ENCODE data around the gene TRERF1.

DNA sequence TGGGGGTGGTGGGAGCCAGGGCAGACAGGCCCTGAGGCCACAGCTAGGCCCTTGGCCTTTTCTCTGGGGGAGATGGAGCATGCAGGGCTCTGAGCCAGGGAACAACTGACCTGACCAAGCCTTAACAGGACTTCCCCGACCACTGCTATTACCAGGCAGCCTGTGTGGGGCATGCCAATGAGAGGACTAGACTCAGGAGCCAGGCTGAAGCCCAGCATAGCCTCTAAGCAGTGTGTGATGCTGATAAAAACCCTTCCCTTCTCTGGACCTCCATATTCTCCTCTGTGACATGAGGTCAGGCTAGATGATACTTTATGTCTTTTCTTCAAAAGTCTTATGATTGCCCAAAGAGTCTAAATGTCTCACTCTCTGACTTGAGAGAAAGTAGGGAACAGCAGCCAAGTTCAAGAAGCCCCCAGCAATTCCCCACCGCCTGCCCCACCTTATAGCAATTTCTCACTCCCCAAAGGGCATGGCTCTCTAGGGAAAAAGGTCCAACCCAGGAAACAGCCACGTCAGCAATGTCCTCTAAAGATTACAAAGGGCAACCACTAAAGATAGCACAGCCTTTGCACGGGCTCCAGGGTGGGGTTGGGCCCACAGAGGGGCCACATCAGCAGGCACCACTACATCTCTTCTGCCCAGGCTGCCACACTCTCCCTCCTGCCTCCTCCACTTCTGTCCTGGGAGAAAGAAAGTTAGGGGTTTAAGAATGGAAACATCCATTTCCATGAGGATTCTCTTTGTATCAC lies 71.3 kb downstream of the TRERF1 start:
- TF ChIP-seq, protein P1, sequence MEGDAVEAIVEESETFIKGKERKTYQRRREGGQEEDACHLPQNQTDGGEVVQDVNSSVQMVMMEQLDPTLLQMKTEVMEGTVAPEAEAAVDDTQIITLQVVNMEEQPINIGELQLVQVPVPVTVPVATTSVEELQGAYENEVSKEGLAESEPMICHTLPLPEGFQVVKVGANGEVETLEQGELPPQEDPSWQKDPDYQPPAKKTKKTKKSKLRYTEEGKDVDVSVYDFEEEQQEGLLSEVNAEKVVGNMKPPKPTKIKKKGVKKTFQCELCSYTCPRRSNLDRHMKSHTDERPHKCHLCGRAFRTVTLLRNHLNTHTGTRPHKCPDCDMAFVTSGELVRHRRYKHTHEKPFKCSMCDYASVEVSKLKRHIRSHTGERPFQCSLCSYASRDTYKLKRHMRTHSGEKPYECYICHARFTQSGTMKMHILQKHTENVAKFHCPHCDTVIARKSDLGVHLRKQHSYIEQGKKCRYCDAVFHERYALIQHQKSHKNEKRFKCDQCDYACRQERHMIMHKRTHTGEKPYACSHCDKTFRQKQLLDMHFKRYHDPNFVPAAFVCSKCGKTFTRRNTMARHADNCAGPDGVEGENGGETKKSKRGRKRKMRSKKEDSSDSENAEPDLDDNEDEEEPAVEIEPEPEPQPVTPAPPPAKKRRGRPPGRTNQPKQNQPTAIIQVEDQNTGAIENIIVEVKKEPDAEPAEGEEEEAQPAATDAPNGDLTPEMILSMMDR (IDR thresholded peaks at IDR 0.05): no peak
- no peak for TF ChIP-seq POLR2A (IDR thresholded peaks at IDR 0.05)
